IPS-11a (cell line): ENCODE data around the gene RFC1.
"Not testable (repeated sequence)": the region's sequence is repeated elsewhere in the genome, so short reads cannot be mapped to it uniquely, and the experiment has no call there.

Source experiments
- H3K4me3 ChIP-seq: one replicate; pipeline ENCODE4 v1.5.1; 2013; ENCODE audit warnings: low read depth, low read length, control low read depth

Gene RFC1

GRCh38 chr4:39357002-39357401 lies 9.2 kb downstream of the RFC1 start:
- no peak overlapping the region for H3K4me3 ChIP-seq

GRCh38 chr4:39354254-39354552 lies 12.0 kb downstream of the RFC1 start:
- no peak overlapping the region for H3K4me3 ChIP-seq

- H3K4me3 ChIP-seq, result no peak overlapping the region
Measured at GRCh38 chr4:39353478-39354253, 12.5 kb downstream of the RFC1 start.

GRCh38 chr4:39353149-39353477 lies 13.0 kb downstream of the RFC1 start:
- H3K4me3 ChIP-seq, result not testable (repeated sequence)

- H3K4me3 ChIP-seq, result no peak overlapping the region
Measured at GRCh38 chr4:39349326-39349725, 16.8 kb downstream of the RFC1 start.

GRCh38 chr4:39348371-39349315 lies 17.5 kb downstream of the RFC1 start:
- H3K4me3 ChIP-seq, result no peak overlapping the region

- H3K4me3 ChIP-seq, result no peak overlapping the region
Measured at GRCh38 chr4:39346856-39347519, 19.2 kb downstream of the RFC1 start.

- H3K4me3 ChIP-seq, result no peak overlapping the region
Measured at GRCh38 chr4:39342731-39343130, 23.4 kb downstream of the RFC1 start.

- no peak overlapping the region for H3K4me3 ChIP-seq
Measured at GRCh38 chr4:39341075-39341725, 25.0 kb downstream of the RFC1 start.

- H3K4me3 ChIP-seq, result no peak overlapping the region
Measured at GRCh38 chr4:39339968-39340367, 26.2 kb downstream of the RFC1 start.

- H3K4me3 ChIP-seq, result no peak overlapping the region
Measured at GRCh38 chr4:39337841-39338240, 28.3 kb downstream of the RFC1 start.

- H3K4me3 ChIP-seq, result no peak overlapping the region
Measured at GRCh38 chr4:39335566-39335965, 30.6 kb downstream of the RFC1 start.

- no peak overlapping the region for H3K4me3 ChIP-seq
Measured at GRCh38 chr4:39331191-39331590, 35.0 kb downstream of the RFC1 start.

- H3K4me3 ChIP-seq, result no peak overlapping the region
Measured at GRCh38 chr4:39330353-39330752, 35.8 kb downstream of the RFC1 start.

- H3K4me3 ChIP-seq, result no peak overlapping the region
Measured at GRCh38 chr4:39326468-39326977, 39.6 kb downstream of the RFC1 start.

GRCh38 chr4:39324897-39325613 lies 41.1 kb downstream of the RFC1 start:
- H3K4me3 ChIP-seq, result no peak overlapping the region

- no peak overlapping the region for H3K4me3 ChIP-seq
Measured at GRCh38 chr4:39324446-39324845, 41.7 kb downstream of the RFC1 start.

GRCh38 chr4:39323821-39324220 lies 42.3 kb downstream of the RFC1 start:
- no peak overlapping the region for H3K4me3 ChIP-seq

GRCh38 chr4:39320381-39321115 lies 45.6 kb downstream of the RFC1 start:
- no peak overlapping the region for H3K4me3 ChIP-seq

- no peak overlapping the region for H3K4me3 ChIP-seq
Measured at GRCh38 chr4:39319676-39320075, 46.5 kb downstream of the RFC1 start.
